Glomerular endothelial cell (primary cell): ENCODE results near the gene PLPP4. TPM values are rescaled to one million over a fixed set of nuclear protein-coding genes. Genes with fewer than 3 reads are reported as not detected.

ENCODE experiments used
- DNase-seq: peaks from one replicate; pipeline ENCODE4 v3.0.0-alpha.2; 2011; ENCODE audit warnings: low read depth, low spot score; ENCODE audit errors: extremely low read depth
- total RNA-seq: library from RNA; depleted of rRNA; stranded (reverse); fragments of >200 nt; gene quantifications from 2 replicates; pipeline ENCODE4 v1.2.3, GENCODE V29; 2015

PLPP4 gene
- total RNA-seq, 1 donor from 2014 or later = 11.1 TPM

- no peak for DNase-seq
Measured at GRCh38 chr10:120456143-120456625, 843 bp upstream of the PLPP4 start.

- no peak for DNase-seq
Measured at GRCh38 chr10:120457431-120458172, 575 bp downstream of the PLPP4 start.

GRCh38 chr10:120458432-120458831 lies 1.4 kb downstream of the PLPP4 start:
- DNase-seq = no peak

GRCh38 chr10:120459185-120459584 lies 2.2 kb downstream of the PLPP4 start:
- no peak for DNase-seq

- no peak for DNase-seq
Measured at GRCh38 chr10:120460186-120460585, 3.2 kb downstream of the PLPP4 start.

GRCh38 chr10:120460776-120461175 lies 3.7 kb downstream of the PLPP4 start:
- peak; percentile 83 for DNase-seq

GRCh38 chr10:120462018-120462682 lies 5.1 kb downstream of the PLPP4 start:
- DNase-seq = no peak

- no peak for DNase-seq
Measured at GRCh38 chr10:120465138-120465537, 8.1 kb downstream of the PLPP4 start.

- DNase-seq = no peak
Measured at GRCh38 chr10:120466006-120466405, 9.0 kb downstream of the PLPP4 start.

- no peak for DNase-seq
Measured at GRCh38 chr10:120473593-120473992, 16.6 kb downstream of the PLPP4 start.

- DNase-seq = no peak
Measured at GRCh38 chr10:120474956-120475355, 17.9 kb downstream of the PLPP4 start.

GRCh38 chr10:120475844-120476791 lies 19.1 kb downstream of the PLPP4 start:
- no peak for DNase-seq

- peak; percentile 34 for DNase-seq
Measured at GRCh38 chr10:120477021-120477742, 20.2 kb downstream of the PLPP4 start.

GRCh38 chr10:120477743-120478141 lies 20.7 kb downstream of the PLPP4 start:
- DNase-seq = no peak

GRCh38 chr10:120478386-120478785 lies 21.4 kb downstream of the PLPP4 start:
- no peak for DNase-seq

GRCh38 chr10:120479506-120479905 lies 22.5 kb downstream of the PLPP4 start:
- DNase-seq = no peak

- DNase-seq = no peak
Measured at GRCh38 chr10:120480065-120480600, 23.1 kb downstream of the PLPP4 start.

- no peak for DNase-seq
Measured at GRCh38 chr10:120480848-120481247, 23.8 kb downstream of the PLPP4 start.

- DNase-seq = no peak
Measured at GRCh38 chr10:120483006-120483405, 26.0 kb downstream of the PLPP4 start.

GRCh38 chr10:120483651-120484301 lies 26.7 kb downstream of the PLPP4 start:
- no peak for DNase-seq
